BE2C (cell line): ENCODE results near the gene TSEN2.

Experiments
- DNase-seq: peaks from one replicate; pipeline ENCODE4 v3.0.0-alpha.2; 2020
- H3K27me3 ChIP-seq: fragments of 250-450 bp; sonication (Bioruptor Pico); 2 replicates; pipeline ENCODE4 v1.5.1; 2020; ENCODE audit warnings: mild to moderate bottlenecking
- H3K36me3 ChIP-seq: fragments of 250-450 bp; sonication (Bioruptor Pico); 2 replicates; pipeline ENCODE4 v1.5.1; 2020; ENCODE audit warnings: mild to moderate bottlenecking
- H3K4me1 ChIP-seq: fragments of 250-450 bp; sonication (Bioruptor Pico); 2 replicates; pipeline ENCODE4 v1.5.1; 2020
- H3K4me3 ChIP-seq: 2 replicates; pipeline ENCODE4 v1.5.1; 2011; ENCODE audit warnings: low read depth, low read length
- H3K9me3 ChIP-seq: fragments of 250-450 bp; sonication (Bioruptor Pico); 2 replicates; pipeline ENCODE4 v1.5.1; 2020
- CTCF ChIP-seq: IDR thresholded peaks from 2 replicates; pipeline ENCODE4 v1.5.1; 2012; ENCODE audit warnings: mild to moderate bottlenecking, low read depth, low read length

The TSEN2 gene

GRCh38 chr3:12512534-12513118 lies 28.3 kb downstream of the TSEN2 start:
- no peaks in the 10 kb centered on the region for H3K36me3 ChIP-seq
- H3K4me3 ChIP-seq: no peak overlapping the region
- H3K4me1 ChIP-seq: peaks cover 19% of the 10 kb centered on the region
- no peaks in the 10 kb centered on the region for H3K27me3 ChIP-seq
- H3K9me3 ChIP-seq: no peaks in the 10 kb centered on the region
- TF ChIP-seq CTCF: no peak
- peak; percentile 14 for DNase-seq

GRCh38 chr3:12513694-12514446 lies 29.6 kb downstream of the TSEN2 start:
- TF ChIP-seq CTCF: no peak
- Histone ChIP-seq H3K27me3 (no peaks in the 10 kb centered on the region), H3K36me3 (no peaks in the 10 kb centered on the region), H3K9me3 (no peaks in the 10 kb centered on the region), H3K4me1 (peaks cover 18% of the 10 kb centered on the region), H3K4me3 (no peak overlapping the region)
- no peak for DNase-seq

- no peaks in the 10 kb centered on the region; the same call in 1 of the 2 replicates for H3K36me3 ChIP-seq
- no peak for DNase-seq
These were observed 31.4 kb downstream of the TSEN2 start for GRCh38 chr3:12515631-12516030.

GRCh38 chr3:12516873-12517272 lies 32.6 kb downstream of the TSEN2 start:
- peaks cover 17% of the 10 kb centered on the region for H3K4me1 ChIP-seq
- H3K9me3 ChIP-seq: no peaks in the 10 kb centered on the region
- H3K27me3 ChIP-seq: no peaks in the 10 kb centered on the region
- DNase-seq: no peak
- TF ChIP-seq CTCF: no peak
- no peak overlapping the region for H3K4me3 ChIP-seq
- H3K36me3 ChIP-seq: peaks cover 4% of the 10 kb centered on the region; the same call in 1 of the 2 replicates

More at GRCh38 chr3:12515631-12516030, 31.4 kb downstream of the TSEN2 start:
- Histone ChIP-seq H3K4me3 (no peak overlapping the region), H3K4me1 (peaks cover 18% of the 10 kb centered on the region), H3K9me3 (no peaks in the 10 kb centered on the region), H3K27me3 (no peaks in the 10 kb centered on the region)
- no peak for TF ChIP-seq CTCF

- no peaks in the 10 kb centered on the region for H3K9me3 ChIP-seq
- H3K4me3 ChIP-seq: no peak overlapping the region
- no peak for DNase-seq
- no peak for TF ChIP-seq CTCF
- peaks cover 6% of the 10 kb centered on the region for H3K4me1 ChIP-seq
- H3K36me3 ChIP-seq: peaks cover 4% of the 10 kb centered on the region; the same call in 1 of the 2 replicates
- no peaks in the 10 kb centered on the region for H3K27me3 ChIP-seq
These were observed 34.2 kb downstream of the TSEN2 start for GRCh38 chr3:12518261-12519028.
